IPS DF 6.9 (cell line): ENCODE data around the gene CFAP157.

Experiments
- DNase-seq: peaks from one replicate; pipeline ENCODE4 v3.0.0-alpha.2; 2013; ENCODE audit warnings: low read depth, low spot score
- H3K27ac ChIP-seq: one replicate; pipeline ENCODE4 v1.5.1; 2013; ENCODE audit warnings: low read length, control low read depth
- H3K27me3 ChIP-seq: 2 replicates; pipeline ENCODE4 v1.6.1; 2013; ENCODE audit warnings: mild to moderate bottlenecking, low read length; ENCODE audit not compliant: control insufficient read depth, insufficient read depth
- H3K36me3 ChIP-seq: 2 replicates; pipeline ENCODE4 v1.6.1; 2013; ENCODE audit warnings: low read length; ENCODE audit not compliant: control insufficient read depth, insufficient read depth
- H3K4me1 ChIP-seq: 2 replicates; pipeline ENCODE4 v1.6.1; 2013; ENCODE audit warnings: low read length; ENCODE audit not compliant: control insufficient read depth, insufficient read depth
- H3K4me3 ChIP-seq: 2 replicates; pipeline ENCODE4 v1.5.1; 2013; ENCODE audit warnings: mild to moderate bottlenecking, low read length
- H3K9me3 ChIP-seq: 2 replicates; pipeline ENCODE4 v1.6.1; 2013; ENCODE audit warnings: low read length, inconsistent platforms; ENCODE audit not compliant: control insufficient read depth, insufficient read depth
- WGBS: extraction: QIAGEN DNeasy Blood & Tissue Kit; methylation state at CpG from one replicate; pipeline ENCODE4 v1.1.7; 2013; ENCODE audit warnings: mixed read lengths, missing lambda C conversion rate; ENCODE audit not compliant: insufficient read length, insufficient coverage; 5-methylcytosine and 5-hydroxymethylcytosine counted together

Gene CFAP157

DNA sequence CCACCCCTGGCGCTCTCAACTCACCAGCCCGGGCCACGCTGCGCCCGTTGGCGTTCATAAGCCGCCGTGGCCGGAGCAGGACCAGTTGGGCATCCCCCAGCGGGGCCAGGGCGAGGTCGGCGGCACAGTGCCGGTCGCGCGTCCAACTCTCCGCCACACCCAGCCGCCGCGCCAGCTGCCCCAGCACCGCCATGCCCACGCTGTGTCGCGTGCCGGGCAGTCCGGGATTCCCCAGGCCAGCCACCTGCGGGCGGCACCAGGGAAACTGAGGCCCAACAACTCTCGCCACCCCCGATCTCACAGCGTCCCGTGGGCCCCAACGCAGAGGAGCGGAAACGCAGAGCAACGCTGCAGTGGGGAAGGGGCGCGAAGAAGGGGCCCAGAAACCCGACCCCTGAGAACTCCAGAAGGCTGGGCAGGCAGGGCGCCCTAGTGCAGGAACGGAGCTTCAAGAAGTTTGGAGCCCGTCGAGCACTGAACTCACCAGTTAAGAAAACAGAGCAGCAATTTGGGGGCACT, 8.2 kb downstream of the CFAP157 start:
- Histone ChIP-seq H3K27ac (no peak overlapping the region), H3K4me1 (0 out of 2 replicates have a peak, but pooled peaks cover 4% of the 10 kb centered on the region), H3K9me3 (no peaks in the 10 kb centered on the region), H3K27me3 (no peaks in the 10 kb centered on the region), H3K4me3 (peak overlapping the region; percentile 61; the same call in 1 of the 2 replicates), H3K36me3 (no peaks in the 10 kb centered on the region)
- WGBS: no CpG with 5 or more reads among the region's 44 CpGs
- no peak for DNase-seq

DNA sequence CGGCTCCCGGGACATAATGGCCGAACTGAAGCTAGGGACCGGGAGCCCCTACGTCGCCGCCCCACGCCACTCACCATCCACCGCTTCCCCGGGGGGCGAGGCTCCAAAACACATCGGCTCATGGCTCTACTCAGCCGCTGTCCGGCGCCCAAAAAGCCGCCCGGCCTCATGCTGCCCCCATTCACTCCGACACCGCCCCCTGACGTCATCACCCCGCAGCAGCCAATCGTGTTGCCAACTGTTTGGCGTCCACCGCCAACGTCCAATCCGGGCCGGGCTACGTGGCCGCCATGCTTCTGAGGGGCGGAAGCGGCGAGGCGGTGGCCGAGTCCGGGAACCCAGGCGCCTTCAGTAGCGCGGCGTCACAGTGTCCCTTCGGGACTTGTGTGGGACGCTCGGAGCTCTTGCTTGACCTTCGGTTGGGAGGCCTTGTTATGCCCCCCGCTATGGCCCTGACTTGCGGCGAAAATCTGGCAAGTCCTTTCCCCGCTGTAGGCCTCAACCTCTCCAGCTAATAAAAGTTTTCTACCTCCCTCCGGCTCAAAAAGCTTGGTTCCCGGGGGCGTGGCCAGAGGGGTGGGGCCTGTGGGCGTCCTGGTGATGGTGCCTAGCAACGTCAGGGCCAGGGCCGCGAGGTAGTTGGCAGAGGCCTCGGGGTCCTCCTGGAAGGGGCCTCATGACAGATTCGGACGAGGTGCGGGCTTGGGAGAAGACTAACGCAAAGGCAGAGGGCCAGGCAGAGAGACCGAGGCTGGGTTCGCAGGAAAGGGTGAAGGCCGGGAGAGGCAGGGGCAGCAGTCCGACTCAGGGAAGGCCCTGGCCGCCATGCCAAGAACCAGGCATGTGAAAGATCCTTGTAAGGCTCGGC, 8.9 kb downstream of the CFAP157 start, which contains the start of the genes PTRH1 and TTC16:
Gene PTRH1 (minus strand): TSS at position 194 of the 868 bp plus-strand sequence. CDS start 24 bp downstream, at position 170.
Gene TTC16 (plus strand): TSS at position 610 of the 868 bp plus-strand sequence. CDS start 67 bp downstream, at position 677.
- 0 out of 2 replicates have a peak, but pooled peaks cover 4% of the 10 kb centered on the region for H3K4me1 ChIP-seq
- H3K4me3 ChIP-seq: peak within 1 kb of the TSS; percentile 61; the same call in 1 of the 2 replicates
- H3K9me3 ChIP-seq: no peaks in the 10 kb centered on the region
- no peaks in the 10 kb centered on the region for H3K36me3 ChIP-seq
- H3K27ac ChIP-seq: no peak within 1 kb of the TSS
- DNase-seq: peak; percentile 92
- no CpG with 5 or more reads among the region's 65 CpGs for WGBS
- no peaks in the 10 kb centered on the region for H3K27me3 ChIP-seq

DNA sequence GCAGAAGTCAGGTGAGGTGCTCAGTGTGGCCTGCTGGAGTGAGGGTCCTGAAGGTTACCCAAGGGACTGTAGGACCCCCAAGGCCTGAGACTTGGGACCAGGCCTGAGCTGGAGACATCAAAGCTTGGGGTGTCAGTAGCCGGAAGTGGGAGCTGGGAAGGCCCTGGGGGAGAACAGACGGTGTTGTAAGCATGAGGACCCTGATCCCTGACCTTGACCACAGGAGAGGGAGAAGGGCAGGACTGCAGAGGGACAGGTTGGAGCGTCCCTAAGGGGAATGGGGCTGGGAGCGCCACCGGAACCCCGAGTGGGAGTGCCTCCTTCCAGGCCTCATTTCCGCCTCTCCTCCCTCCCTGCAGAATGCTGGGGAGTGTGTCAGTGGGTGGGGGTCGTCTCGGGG, 9.6 kb downstream of the CFAP157 start:
- Histone ChIP-seq H3K27ac (no peak overlapping the region), H3K27me3 (no peaks in the 10 kb centered on the region), H3K36me3 (no peaks in the 10 kb centered on the region), H3K4me3 (no peak overlapping the region), H3K4me1 (0 out of 2 replicates have a peak, but pooled peaks cover 4% of the 10 kb centered on the region), H3K9me3 (no peaks in the 10 kb centered on the region)
- no CpG with 5 or more reads among the region's 9 CpGs for WGBS
- no peak for DNase-seq

DNA sequence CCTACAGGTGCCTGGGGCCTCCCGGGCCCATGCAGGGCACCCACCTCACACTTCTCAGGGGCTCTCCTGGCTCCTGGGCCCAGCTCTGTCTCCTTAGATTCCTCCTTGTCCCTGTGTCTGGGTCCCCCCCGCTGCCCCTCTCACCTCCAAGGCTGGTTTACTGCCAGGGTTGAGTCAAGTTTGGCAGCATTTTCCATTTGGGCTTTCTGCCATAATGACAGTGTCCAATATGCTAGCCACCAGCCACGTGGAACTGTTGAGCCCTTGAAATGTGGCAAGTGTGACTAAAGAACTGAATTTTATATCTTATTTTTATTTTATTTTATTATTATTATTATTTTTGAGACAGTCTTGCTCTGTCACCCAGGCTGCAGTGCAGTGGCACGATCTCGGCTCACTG, 11.0 kb downstream of the CFAP157 start:
- Histone ChIP-seq H3K27me3 (no peaks in the 10 kb centered on the region), H3K4me1 (0 out of 2 replicates have a peak, but pooled peaks cover 2% of the 10 kb centered on the region), H3K4me3 (no peak overlapping the region), H3K27ac (no peak overlapping the region), H3K36me3 (no peaks in the 10 kb centered on the region), H3K9me3 (no peaks in the 10 kb centered on the region)
- WGBS: no CpG with 5 or more reads among the region's 5 CpGs
- no peak for DNase-seq

DNA sequence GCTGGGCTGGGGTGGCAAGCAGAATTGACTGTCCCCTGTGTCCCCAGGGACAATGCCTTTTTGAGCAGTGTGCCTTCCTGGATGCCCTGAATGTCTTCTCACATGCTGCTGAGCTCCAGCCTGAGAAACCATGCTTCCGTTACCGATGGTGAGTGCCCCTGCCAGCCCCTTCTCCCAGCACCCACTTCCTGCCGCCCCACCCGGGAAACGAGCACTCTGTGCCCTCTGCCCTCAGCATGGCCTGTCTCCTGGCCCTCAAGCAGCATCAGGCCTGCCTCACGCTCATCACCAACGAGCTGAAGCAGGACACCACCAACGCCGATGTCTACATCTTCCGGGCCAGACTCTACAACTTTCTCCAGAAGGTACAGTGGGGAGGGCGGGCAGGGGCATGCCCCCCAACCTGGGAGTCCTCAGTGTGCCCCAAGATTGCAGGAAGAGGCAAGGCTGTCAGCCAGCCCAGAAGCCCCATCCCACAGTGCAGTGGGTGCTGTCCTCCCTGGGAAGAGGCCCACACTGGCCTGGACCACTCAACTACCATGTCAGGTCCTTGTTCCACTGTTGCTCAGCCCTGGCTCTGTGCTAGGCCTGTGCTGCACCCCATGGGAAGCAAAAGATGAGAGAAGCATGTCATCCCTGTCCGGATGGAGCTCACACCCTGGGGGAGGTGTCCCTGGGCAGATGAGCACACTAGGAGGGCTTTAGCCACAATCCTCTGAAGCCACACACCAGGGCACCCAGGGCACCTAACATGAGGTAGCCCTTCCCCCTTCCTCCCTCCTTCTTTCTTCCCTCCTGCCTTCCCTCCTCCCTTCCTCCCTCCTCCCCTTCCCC, 13.5 kb downstream of the CFAP157 start:
- H3K36me3 ChIP-seq: no peaks in the 10 kb centered on the region
- no peaks in the 10 kb centered on the region for H3K4me1 ChIP-seq
- no peaks in the 10 kb centered on the region for H3K27me3 ChIP-seq
- no peak overlapping the region for H3K27ac ChIP-seq
- H3K4me3 ChIP-seq: no peak overlapping the region
- no peak for DNase-seq
- WGBS: no CpG with 5 or more reads among the region's 12 CpGs
- no peaks in the 10 kb centered on the region for H3K9me3 ChIP-seq

DNA sequence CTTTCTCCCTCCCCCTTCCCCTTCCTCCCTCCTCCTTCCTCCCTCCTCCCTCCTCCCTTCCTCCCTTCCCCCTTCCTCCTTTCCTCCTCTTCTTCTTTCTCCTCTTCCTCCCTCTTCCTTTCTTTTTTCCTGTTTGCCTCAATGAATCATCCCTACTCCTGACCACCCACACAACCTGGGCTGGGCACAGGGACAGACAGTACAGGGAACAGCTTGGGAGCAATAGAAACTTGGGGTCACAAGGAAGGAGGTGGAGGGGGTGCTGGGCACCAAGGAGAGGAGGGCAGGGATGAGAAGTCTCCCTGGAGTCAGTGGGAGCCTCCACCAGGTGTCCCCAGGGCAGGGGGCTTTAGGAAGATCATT, 14.1 kb downstream of the CFAP157 start:
- H3K27me3 ChIP-seq: no peaks in the 10 kb centered on the region
- H3K27ac ChIP-seq: no peak overlapping the region
- H3K36me3 ChIP-seq: no peaks in the 10 kb centered on the region
- no peaks in the 10 kb centered on the region for H3K9me3 ChIP-seq
- H3K4me1 ChIP-seq: no peaks in the 10 kb centered on the region
- DNase-seq: no peak
- H3K4me3 ChIP-seq: no peak overlapping the region

DNA sequence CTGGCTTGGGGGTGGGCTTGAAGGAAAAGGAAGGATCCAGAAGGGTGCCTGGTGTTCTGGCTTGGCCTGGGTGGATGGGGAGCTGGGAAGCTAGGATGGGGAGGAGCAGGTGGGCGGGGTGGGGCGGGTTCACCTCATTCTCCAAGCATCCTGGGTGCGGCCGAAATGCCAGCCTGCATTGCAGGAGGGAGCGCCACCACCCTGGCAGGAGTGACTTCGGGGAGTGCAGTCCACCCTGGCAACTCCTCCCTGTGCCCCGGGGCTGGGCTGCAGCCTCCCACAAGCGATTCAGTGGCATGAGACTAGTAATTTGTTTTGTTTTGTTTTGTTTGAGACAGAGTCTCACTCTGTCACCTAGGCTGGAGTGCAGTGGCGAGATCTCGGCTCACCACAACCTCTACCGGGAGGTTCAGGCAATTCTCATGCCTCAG, 14.6 kb downstream of the CFAP157 start:
- H3K4me3 ChIP-seq: no peak overlapping the region
- no peak for DNase-seq
- no peaks in the 10 kb centered on the region for H3K27me3 ChIP-seq
- H3K36me3 ChIP-seq: no peaks in the 10 kb centered on the region
- WGBS: no CpG with 5 or more reads among the region's 11 CpGs
- H3K4me1 ChIP-seq: no peaks in the 10 kb centered on the region
- H3K9me3 ChIP-seq: no peaks in the 10 kb centered on the region
- H3K27ac ChIP-seq: no peak overlapping the region

DNA sequence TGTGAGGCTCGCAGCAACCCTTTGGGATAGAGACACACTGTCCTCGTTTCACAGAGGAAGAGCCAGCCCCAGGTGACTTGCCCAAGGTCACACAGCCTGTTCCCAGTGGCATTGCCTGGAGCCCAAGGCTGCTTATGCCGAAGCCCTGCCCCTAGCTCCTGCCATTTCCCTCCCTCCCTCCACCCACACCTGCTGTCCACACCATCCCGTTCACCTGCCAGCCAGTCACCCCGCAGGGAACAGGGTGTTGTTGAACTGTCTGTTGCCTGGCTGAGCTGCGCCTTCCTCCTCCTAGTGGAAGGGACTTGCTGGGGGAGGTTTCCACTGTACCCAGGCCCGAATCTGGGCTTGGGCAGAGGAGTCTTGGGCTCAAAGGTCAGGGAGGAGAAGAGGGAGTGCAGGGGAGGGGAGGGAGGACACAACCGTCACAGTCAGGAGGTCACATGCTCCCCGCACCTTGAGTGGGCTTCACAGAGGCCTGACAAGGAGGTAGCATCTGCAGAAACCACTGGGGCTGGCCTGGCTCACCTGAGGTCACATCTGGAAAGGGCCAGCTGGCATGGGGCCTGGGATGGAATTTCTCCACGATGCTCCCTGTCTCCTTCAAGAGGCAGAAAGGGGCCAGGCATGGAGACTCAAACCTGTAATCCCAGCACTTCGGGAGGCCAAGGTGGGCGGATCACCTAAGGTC, 15.4 kb downstream of the CFAP157 start:
- no CpG with 5 or more reads among the region's 12 CpGs for WGBS

DNA sequence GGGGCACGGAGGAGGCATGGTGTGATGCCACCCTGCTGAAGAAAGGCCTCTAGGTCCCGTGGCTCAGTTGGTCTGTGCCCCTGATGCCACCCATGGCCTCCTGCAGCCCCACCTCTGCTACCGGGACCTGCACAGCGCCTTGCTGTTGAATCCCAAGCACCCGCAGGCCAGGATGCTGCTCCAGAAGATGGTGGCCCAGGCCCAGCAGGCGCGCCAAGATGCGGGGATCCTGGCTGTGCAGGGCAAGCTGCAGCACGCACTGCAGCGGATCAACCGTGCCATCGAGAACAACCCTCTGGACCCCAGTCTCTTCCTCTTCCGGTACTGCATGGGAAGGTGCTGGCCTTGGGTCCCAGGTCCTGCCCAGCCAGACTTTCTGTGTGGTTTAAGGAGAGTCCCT, 16.2 kb downstream of the CFAP157 start:
- no peak for DNase-seq
- no peak overlapping the region for H3K27ac ChIP-seq

More for the DNA sequence above, 15.4 kb downstream of the CFAP157 start:
- Histone ChIP-seq H3K36me3 (no peaks in the 10 kb centered on the region), H3K27ac (no peak overlapping the region), H3K9me3 (no peaks in the 10 kb centered on the region), H3K27me3 (no peaks in the 10 kb centered on the region), H3K4me1 (no peaks in the 10 kb centered on the region), H3K4me3 (no peak overlapping the region)
- no peak for DNase-seq

DNA sequence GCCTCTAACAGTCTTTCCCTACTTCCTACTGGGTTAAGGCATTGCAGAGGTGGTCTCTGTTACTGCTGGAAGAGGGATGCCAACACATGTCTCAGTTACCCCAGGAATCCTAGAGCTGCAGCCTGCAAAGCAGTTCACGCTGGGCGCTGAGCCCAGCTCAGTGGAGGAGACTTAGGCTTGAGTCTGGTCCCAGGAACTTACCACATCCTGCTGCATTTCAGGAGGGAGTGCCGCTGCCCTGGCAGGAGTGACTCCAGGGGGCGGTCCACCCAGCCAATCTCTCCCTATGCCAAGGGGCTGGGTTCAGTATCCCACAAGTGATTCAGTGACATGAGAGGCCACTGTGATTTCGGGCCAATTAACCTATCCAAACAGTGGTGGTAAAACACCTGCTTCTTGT, 16.7 kb downstream of the CFAP157 start:
- WGBS: no CpG with 5 or more reads among the region's 5 CpGs
- no peak for DNase-seq
- Histone ChIP-seq H3K27ac (no peak overlapping the region), H3K9me3 (no peaks in the 10 kb centered on the region), H3K4me1 (no peaks in the 10 kb centered on the region), H3K4me3 (no peak overlapping the region), H3K27me3 (no peaks in the 10 kb centered on the region), H3K36me3 (no peaks in the 10 kb centered on the region)

More for the DNA sequence above, 16.2 kb downstream of the CFAP157 start:
- Histone ChIP-seq H3K4me3 (no peak overlapping the region), H3K4me1 (no peaks in the 10 kb centered on the region), H3K27me3 (no peaks in the 10 kb centered on the region), H3K9me3 (no peaks in the 10 kb centered on the region), H3K36me3 (no peaks in the 10 kb centered on the region)
- WGBS: no CpG with 5 or more reads among the region's 13 CpGs
